Stromal cell of bone marrow (primary cell): ENCODE measurements around the gene SMIM45.

Experiments
- DNase-seq: peaks from one replicate; pipeline ENCODE4 v3.0.0-alpha.2; 2012; ENCODE audit warnings: low read depth

Gene SMIM45

GRCh38 chr22:41951898-41952474, at the start of gene SMIM45:
Gene SMIM45, plus strand, starts transcription at chr22:41952150.
- DNase-seq: no peak

GRCh38 chr22:41902932-41903421, 49.0 kb upstream of the SMIM45 start:
- DNase-seq: no peak

GRCh38 chr22:41904450-41905410, 47.2 kb upstream of the SMIM45 start:
- no peak for DNase-seq

GRCh38 chr22:41905411-41906202, 46.3 kb upstream of the SMIM45 start:
- no peak for DNase-seq

- no peak for DNase-seq
Observed at GRCh38 chr22:41906822-41907221, 45.1 kb upstream of the SMIM45 start.

GRCh38 chr22:41907436-41908401, 44.2 kb upstream of the SMIM45 start:
- DNase-seq: no peak

- no peak for DNase-seq
Observed at GRCh38 chr22:41908411-41909309, 43.3 kb upstream of the SMIM45 start.

- no peak for DNase-seq
Observed at GRCh38 chr22:41909310-41910049, 42.5 kb upstream of the SMIM45 start.

- DNase-seq: peak; percentile 9
Observed at GRCh38 chr22:41910050-41911000, 41.6 kb upstream of the SMIM45 start.

GRCh38 chr22:41911001-41911611, 40.8 kb upstream of the SMIM45 start:
- no peak for DNase-seq

- DNase-seq: no peak
Observed at GRCh38 chr22:41912338-41913039, 39.5 kb upstream of the SMIM45 start.

- no peak for DNase-seq
Observed at GRCh38 chr22:41913040-41913719, 38.8 kb upstream of the SMIM45 start.

GRCh38 chr22:41913842-41914534, 38.0 kb upstream of the SMIM45 start:
- DNase-seq: no peak

- no peak for DNase-seq
Observed at GRCh38 chr22:41914611-41915034, 37.3 kb upstream of the SMIM45 start.

GRCh38 chr22:41915035-41915785, 36.7 kb upstream of the SMIM45 start, which contains the start of gene SHISA8:
Gene SHISA8, minus strand, starts transcription at chr22:41915074. Its CDS starts 407 bp downstream, at chr22:41914667.
- peak; percentile 14 for DNase-seq
